HG02642 (cell line): ENCODE measurements around the gene RNF123.
A peak's percentile ranks its signal among the peaks of the same experiment; 100 is the strongest.

ENCODE experiments used
- ATAC-seq: cut with Tn5 transposase; IDR thresholded peaks from one replicate; pipeline ENCODE4 v1.9.1; 2021; ENCODE audit warnings: mild to moderate bottlenecking; ENCODE audit not compliant: unreplicated experiment, poor library complexity

Gene RNF123

DNA sequence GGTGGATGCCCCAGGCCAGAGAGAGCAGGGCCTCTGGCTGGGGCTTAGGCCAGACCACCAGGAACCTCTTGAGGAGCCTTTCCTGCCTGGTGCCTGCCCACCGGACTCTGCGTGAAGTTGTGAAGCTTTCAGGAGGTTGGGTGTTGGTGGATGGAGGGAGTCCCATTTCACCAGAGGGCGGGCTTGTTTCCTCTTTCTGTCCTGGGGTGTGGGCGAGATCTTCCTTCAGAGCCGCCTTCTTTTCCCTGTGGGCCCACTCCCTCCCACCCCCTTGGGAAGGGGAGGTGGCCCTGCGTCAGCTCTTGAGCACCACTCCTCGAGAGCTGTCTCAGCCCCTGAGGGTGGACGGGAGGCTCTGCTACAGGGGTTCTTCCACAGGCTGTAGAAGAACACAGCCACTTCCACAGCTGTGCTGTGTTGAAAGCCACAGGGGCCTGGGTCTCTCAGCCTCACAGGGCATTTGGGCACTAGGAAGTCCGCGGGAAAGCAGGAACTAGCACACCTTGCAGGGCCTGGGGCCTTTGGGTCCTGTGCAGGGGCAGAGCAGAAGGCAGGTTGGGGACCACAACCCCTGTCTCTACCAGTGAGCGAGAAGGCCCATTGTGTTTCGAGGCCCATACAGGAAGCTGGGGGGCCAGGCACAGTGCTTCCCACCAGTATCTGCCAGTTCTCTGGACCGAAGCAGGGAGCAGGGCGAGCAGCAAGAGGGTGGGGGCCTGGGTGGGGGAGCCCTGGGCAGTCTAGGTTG is 28.0 kb downstream of the RNF123 start:
- no peak for ATAC-seq

DNA sequence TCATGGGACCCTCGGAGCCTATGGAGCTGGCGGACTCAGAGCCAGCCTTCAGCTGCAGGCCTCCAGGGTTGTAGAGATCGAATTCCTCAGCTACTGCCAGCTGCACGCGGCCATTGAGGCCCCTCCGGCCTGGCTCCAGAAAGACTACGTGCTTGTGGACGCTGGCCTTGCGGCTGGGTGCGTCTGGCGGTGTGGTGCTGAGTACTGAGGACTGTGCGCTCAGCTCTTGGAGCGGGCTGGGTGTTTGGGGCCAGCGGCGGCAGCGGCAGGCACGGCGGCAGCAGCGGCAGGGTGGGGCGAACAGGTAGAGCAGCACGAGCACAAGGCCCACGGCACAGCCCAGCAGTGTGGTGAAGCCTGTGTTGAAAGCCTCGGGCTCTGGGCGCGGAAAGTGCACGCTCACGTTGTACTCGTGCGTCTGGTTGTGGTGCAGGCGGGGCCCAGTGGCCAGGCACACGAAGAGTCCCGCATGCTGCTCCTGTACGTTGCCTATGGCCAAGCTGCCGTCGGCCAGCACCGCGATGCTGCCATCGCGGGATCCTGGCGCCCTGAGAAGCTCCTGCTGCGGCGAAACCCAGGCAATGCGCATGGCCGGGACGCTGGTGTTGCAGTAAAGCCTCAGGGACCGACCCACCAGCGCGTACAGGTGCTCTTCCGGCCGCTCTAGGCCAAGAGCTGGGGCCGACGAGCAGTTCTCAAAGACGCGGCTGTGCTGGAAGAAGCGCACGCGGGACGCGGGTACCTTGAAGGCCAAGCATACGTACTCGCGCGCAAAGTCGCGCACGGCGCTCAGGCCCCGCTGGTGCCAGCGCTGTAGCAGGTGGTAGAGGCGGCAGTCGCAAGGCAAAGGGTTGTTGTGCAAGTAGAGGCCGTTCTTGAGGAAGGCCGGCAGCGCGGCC is 28.9 kb downstream of the RNF123 start:
- no peak for ATAC-seq

GRCh38 chr3:49718858-49719213 is 29.5 kb downstream of the RNF123 start:
- no peak for ATAC-seq

GRCh38 chr3:49719214-49719884 is 30.0 kb downstream of the RNF123 start, which contains the start of gene AMIGO3:
Gene AMIGO3, minus strand, starts transcription at chr3:49719684. Its CDS starts 219 bp downstream, at chr3:49719465.
- peak; percentile 45 for ATAC-seq

DNA sequence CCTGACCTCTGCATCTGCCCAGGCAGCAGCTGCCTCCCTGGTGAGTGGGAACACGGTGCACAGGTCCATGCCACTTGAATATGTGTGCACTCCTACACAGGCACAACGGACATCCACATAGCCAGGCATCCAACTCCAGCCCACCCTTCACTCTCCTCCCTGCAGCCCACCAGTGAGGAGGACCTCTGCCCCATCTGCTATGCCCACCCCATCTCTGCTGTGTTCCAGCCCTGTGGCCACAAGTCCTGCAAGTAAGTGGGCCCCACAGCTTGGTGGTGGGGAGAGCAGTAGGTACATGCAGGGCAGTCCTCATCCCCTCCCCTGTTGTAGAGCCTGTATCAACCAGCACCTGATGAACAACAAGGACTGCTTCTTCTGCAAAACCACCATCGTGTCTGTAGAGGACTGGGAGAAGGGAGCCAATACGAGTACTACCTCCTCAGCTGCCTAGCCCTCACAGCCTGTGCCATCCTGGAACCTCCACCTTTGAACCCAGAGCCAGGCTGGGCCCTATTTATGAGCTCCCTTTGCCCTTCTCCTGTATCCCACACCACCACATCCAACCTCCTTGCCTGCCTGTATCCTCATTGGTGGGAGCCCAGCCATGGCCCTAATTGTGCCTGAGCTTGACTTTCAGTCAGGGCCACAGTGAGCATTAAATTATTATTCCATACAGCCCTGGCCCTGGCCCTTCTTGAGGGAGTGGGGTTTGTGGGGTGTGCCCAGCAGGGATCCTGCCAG is 31.7 kb downstream of the RNF123 start:
- no peak for ATAC-seq

- no peak for ATAC-seq
Measured at GRCh38 chr3:49721596-49721895, 32.2 kb downstream of the RNF123 start.

- ATAC-seq, result no peak
Measured at GRCh38 chr3:49721896-49722781, 32.8 kb downstream of the RNF123 start.

DNA sequence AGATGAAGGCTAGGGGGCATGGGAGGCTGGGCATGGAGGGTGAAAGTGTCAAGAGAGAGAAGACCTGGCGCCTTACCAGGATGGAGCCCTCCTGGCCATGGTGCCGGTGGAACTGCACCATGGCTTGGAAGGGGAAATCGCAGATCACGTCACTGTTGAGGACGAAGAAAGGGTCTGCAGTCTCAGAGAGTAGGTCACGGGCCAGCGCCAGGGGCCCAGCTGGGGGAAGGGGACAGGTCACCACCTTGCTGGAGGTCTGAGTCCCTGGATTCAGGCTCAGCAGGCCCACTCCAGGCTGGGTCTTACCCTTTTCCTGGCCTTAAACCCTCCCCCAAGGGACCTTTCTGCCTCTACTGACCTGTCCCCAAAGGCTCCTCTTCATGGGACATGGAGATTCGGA is 33.5 kb downstream of the RNF123 start:
- no peak for ATAC-seq

- peak; percentile 6 for ATAC-seq
Measured at GRCh38 chr3:49723296-49723627, 33.9 kb downstream of the RNF123 start.

GRCh38 chr3:49723628-49724551 is 34.5 kb downstream of the RNF123 start, which contains the start of gene GMPPB:
Gene GMPPB, minus strand, starts transcription at chr3:49723951. Its CDS starts 225 bp downstream, at chr3:49723726.
- peak; percentile 78 for ATAC-seq

DNA sequence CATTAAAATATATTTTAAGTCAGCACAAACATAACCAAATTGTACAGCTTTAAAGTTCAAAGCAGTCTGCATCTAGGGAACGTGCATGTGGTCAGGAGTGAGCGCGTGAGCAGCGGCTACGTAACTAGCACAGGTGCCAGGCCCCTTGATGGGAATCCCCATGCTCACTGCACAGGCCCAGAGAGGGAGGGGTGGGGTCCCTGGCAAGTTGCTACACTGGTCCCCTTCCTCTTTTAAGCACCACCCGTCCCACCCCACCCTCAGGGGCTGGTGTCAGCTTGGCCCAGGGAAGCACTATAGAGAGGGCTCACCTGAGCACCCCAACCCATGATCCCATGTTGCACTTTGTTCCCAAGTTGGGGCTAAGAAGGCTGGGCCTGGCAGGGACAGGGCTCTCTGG is 35.2 kb downstream of the RNF123 start:
- no peak for ATAC-seq

DNA sequence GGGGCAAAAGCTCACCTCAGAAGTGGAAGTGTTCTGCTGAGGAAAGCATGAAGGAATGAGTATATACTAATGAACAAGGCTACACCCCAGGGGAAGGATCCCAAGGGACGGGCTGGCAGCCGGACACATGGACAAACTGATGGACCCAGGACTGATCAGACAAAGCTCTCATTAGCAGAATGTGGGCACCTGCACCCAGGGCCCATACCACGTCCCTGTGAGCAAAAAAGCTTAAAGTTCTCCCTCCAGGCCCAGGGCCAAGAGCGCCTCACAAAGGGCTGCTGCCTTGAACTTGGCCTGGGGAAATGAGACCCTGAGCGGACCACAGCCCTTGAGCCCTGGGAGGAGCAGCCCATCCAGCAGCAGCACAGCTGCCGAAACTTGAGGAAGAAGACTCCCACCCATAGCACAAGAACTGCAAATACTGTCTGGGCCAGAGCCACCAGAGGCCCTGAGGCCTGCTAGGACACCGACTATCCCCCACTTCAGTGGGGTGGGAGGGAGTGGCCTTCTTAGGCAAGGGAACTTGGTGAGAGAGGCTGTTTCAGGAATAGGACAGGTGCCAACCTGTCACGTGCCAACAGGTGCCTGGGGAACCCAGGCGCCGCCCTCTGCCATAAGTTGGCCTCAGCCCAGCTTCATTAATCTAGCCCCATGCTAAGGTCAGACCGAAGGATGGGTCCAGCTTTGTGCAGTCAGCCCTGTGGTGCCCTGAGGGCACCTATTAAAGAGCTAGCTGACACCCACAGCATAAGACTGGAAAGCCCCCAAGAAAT is 36.7 kb downstream of the RNF123 start:
- no peak for ATAC-seq

DNA sequence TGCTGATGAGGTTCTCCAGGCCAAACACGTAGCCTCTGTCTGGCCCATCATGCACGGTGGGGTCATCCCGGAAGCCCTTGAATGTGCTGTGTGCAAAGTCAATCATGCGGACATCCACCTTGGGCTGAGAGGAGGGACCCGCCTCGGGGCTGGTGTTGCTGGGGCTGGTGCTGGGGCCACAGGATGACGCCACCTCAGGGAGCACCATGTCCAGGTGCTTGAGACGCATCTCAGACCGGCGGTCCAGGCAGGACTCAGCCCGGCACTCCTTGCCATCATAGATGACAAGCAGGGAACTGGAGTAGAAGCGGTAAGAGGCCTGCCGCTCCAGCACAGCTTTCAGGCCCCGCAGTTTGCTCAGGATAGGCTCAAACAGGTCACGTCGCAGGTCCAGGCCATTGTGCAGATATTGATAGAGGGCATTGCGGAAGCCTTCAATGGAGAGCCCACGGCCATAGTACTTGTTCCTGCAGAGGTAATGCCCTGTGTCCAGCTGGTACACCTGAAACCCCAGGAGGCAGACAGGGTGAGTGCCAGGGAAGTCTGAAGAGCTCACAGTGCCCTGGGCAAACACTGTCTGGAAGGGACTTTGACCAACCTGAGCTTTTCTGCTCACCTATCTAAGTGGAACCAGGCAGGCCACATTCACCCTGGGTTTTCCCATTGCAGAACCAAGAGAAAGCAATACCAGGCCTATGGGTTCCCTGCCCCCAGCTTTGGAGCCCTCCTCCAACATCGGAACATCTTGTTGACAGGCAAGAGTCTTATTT is 38.0 kb downstream of the RNF123 start:
- ATAC-seq, result no peak

DNA sequence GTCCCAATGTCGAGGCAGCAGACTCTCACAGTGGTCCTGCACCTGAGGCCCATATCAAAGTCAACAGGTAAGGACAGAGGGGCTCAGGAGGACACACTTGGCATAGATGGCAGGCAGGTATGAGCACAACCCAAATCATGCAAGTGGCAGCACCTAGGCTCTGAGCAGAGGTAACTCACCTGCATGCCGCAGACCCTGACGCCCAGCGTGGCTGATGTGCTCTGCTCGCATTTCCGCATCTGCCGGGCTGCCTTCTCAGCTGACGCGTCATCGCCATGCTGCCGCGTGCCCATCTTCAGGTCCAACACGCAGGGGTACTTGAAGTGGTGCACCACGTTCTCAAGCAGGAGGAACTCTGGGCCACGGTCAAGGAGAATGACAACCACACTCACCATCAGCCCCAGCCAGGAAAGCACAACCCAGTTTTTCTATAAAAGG is 38.6 kb downstream of the RNF123 start:
- ATAC-seq, result no peak

GRCh38 chr3:49729966-49730609 is 40.7 kb downstream of the RNF123 start:
- ATAC-seq, result no peak

- ATAC-seq, result no peak
Measured at GRCh38 chr3:49732597-49732996, 43.2 kb downstream of the RNF123 start.
